22Rv1 (cell line): Measurements from ENCODE around the gene MCM3AP.
A peak's percentile ranks its signal among the peaks of the same experiment; 100 is the strongest.

Source experiments
- H3K27ac ChIP-seq: fragments of 450-650 bp; 2 replicates; pipeline ENCODE4 v1.5.1; 2017
- ZFX ChIP-seq: fragments of 450-650 bp; IDR thresholded peaks from 2 replicates; pipeline ENCODE4 v1.6.1; 2017; ENCODE audit warnings: antibody characterized with exemption, borderline replicate concordance
- TF ChIP-seq, protein P1 (sequence below): fragments of 450-650 bp; IDR thresholded peaks from 2 replicates; pipeline ENCODE4 v1.5.1; 2017; ENCODE audit warnings: mild to moderate bottlenecking

The MCM3AP gene

DNA sequence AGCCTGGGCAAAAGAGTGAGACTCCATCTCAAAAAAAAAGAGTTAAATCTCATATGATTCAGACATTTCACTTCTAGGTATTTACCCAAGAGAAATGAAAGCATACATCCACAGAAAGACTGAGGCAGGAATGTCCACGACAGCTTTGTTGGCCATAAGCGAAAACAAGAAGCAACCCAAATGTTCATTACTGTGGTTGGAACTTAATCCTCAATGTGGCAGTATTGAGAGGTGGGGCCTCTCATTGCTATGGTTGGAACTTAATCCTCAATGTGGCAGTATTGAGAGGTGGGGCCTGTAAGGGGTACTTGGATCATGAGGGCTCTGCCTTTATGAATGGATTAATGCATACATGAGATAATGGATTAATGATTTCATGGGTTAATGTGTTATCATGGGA lies 23.0 kb upstream of the MCM3AP start:
- H3K27ac ChIP-seq: no peak overlapping the region
- TF ChIP-seq, protein P1, sequence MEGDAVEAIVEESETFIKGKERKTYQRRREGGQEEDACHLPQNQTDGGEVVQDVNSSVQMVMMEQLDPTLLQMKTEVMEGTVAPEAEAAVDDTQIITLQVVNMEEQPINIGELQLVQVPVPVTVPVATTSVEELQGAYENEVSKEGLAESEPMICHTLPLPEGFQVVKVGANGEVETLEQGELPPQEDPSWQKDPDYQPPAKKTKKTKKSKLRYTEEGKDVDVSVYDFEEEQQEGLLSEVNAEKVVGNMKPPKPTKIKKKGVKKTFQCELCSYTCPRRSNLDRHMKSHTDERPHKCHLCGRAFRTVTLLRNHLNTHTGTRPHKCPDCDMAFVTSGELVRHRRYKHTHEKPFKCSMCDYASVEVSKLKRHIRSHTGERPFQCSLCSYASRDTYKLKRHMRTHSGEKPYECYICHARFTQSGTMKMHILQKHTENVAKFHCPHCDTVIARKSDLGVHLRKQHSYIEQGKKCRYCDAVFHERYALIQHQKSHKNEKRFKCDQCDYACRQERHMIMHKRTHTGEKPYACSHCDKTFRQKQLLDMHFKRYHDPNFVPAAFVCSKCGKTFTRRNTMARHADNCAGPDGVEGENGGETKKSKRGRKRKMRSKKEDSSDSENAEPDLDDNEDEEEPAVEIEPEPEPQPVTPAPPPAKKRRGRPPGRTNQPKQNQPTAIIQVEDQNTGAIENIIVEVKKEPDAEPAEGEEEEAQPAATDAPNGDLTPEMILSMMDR: no peak
- TF ChIP-seq ZFX: no peak

DNA sequence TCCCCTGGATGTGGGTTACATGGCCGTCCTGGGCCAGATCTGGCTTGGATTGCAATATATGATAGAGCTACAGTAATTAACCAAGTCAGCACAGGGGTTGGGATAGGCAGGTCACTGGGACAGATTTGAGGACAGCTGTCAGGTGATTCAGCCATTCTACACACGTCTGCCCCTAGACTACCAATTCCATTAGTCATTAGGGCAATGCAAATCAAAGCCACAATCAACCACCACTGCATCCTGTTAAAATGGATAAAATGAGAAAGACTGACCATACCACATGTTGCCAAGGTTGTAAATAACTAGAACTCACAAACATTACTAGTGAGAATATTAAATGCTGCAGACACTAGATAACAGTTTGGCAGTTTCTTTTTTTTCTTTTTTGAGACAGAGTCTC lies 22.2 kb upstream of the MCM3AP start:
- TF ChIP-seq ZFX: no peak
- TF ChIP-seq, protein P1: no peak

DNA sequence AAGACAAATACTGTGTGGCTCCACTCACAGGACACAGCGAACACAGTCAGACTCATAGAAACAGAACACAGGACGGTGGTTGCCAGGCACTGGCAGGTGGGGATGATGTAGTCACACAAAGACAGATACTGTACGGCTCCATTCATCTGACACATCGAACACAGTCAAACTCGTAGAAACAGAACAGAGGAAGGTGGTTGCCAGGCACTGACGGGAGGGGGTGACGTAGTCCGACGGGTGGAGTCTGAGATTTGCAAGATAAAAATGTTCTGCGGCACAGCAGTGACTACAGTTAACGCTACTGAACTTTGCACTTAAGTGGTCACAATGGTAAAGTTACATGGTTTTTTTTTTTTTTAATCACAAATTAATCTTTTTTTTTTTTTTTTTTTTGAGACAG lies 19.5 kb upstream of the MCM3AP start:
- no peak for TF ChIP-seq ZFX
- TF ChIP-seq, protein P1: no peak
- no peak overlapping the region for H3K27ac ChIP-seq

More for the DNA sequence above, 22.2 kb upstream of the MCM3AP start:
- H3K27ac ChIP-seq: no peak overlapping the region

DNA sequence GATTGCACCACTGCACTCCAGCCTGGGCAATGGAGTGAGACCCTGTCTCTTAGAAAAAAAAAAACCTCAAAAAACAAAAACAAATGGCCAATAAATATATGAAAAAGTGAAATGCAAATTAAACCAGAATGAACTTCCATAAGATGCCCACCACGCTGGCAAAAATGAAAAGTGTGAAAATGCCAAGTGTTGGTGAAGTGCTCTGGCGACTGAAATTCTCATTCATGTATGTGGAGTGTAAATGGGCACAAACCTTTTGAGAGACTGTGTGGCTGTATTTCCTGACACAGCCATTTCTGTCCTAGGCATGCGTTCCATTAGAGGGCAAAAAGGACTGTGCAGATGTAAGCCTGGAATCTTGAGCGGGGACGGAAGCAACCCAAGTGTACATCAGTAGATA lies 19.0 kb upstream of the MCM3AP start:
- H3K27ac ChIP-seq: no peak overlapping the region
- TF ChIP-seq ZFX: no peak
- TF ChIP-seq, protein P1: no peak

DNA sequence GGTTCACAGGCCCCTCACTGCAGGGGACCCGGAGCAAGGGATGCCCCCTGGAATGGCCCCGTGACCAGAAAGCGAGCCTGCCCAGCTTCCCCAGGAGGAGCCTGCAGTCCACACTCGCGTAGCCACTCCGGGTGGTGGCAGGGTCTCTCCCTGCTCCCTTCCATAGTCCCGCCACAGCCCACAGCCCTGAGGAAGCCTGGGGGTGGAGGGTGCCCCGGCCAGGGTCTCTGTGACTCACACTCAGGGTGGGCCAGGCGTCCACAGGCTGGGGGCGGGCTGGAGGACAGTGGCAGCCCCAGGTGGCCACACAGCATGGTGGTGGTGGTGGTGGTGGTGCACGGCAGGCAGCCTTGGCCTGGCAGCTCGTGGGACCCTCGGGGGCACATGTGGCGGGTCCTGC lies 16.3 kb upstream of the MCM3AP start:
- no peak overlapping the region for H3K27ac ChIP-seq
- no peak for TF ChIP-seq ZFX
- TF ChIP-seq, protein P1: no peak

DNA sequence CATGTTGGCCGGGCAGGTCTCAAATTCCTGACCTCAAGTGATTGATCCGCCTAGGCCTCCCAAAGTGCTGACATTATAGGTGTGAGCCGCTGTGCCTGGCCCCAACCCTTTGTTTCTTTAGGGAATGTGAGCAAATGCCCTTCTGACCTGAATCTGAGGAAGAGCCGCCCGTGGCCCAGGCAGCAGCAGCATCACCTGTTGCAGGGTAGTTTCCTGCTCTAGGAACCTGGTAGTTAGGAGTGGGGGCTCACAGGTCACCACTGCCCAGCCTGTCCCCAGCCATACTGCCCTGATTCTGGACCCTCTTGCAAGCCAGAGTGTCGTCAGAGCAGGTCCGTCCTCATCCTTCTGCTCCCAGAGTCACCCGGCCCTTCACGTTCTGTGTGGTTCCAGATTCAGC lies 13.8 kb upstream of the MCM3AP start:
- no peak overlapping the region for H3K27ac ChIP-seq
- TF ChIP-seq ZFX: no peak
- TF ChIP-seq, protein P1: no peak

DNA sequence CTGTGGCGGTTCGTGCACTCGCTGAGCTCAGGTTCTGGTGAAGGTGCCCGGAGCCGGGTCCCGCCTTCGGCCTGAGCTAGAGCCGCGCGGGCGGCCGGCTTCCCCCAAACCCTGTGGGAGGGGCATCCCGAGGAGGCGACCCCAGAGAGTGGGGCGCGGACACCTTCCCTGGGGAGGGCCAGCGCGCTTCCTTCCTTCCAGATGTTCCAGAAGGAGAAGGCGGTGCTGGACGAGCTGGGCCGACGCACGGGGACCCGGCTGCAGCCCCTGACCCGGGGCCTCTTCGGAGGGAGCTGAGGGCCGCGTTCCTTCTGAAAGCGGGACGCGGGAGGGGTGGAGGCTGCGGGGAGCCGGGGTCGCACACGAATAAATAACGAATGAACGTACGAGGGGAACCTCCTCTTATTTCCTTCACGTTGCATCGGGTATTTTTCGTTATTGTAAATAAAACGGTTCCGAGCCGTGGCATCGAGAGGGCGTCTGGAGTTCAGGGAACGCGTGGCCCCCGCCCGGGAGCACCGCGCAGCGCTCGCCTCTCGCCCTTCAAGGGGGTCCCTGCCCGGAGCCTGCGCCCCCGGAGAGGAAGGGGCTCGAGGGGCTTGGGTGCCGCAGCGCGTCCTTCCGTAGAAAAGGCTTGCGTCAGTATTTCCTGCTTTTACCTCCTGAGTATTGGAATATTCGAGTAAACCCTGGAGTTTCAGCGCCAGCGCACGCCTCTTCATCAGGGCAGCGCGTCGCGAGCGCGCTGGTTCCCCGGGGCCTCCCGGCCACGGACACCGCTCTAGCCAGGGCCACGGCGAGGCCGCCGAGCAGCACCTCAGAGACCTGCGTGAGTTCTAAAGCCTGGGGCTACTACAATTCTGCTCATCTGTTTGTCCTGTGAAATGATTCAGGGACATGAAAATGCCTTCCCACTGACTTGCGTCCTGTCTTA lies 12.2 kb upstream of the MCM3AP start:
- H3K27ac ChIP-seq: peak overlapping the region; percentile 89
- TF ChIP-seq, protein P1: no peak
- no peak for TF ChIP-seq ZFX
